MV-4-11 (cell line): ENCODE results near the gene TRERF1.

Experiments
- DNase-seq: peaks from one replicate; lab custom pipeline; 2025; lab: John Stamatoyannopoulos, UW

TRERF1 gene

DNA sequence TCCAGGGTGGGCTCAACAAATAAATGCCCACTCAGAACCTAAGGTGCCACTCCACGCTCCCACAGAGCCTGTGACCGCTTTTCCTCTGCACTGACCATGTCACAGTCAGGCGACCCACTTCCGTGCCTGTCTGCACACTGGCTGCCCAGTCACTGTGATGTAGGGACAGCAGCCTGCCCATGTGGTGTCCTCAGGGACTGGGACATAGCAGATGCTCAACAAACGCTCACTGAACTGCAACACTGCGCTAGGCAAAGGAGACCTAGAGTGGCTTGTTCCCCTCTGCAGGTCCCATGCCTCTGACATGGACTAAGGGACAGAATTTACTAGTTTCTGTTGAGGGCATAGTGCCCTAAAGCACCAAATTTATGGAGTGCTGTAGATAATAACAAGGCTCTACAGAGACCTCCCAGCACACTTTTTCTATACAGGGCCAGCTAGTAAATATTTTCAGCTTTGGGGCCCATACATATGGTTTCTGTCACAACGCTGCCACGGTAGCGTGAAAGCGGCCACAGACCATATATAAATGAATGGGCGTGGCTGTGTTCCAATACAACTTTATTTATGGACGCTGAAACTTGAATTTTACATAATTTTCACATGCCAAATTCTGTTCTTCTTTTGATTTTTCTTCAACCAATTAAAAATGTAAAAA, 176.2 kb downstream of the TRERF1 start:
- DNase-seq = no peak

DNA sequence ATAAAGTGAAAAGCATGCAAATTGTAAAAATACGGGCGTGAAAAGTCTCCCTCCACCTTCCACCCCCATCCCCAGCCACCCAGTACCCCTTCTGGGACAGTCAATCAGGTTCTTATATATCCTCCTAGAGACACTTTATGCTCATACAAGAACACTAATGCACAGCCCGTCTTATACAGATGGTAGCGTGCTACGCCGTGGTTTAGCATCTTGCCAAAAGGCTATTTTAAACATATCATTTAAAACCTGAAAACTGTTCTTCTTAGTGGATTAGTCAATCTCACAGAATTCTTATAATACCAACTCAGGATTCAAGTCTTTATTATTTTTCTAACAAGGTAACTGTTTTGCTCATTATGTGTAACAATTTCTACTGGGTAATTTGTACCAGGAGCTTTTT, 176.8 kb downstream of the TRERF1 start:
- DNase-seq = no peak

DNA sequence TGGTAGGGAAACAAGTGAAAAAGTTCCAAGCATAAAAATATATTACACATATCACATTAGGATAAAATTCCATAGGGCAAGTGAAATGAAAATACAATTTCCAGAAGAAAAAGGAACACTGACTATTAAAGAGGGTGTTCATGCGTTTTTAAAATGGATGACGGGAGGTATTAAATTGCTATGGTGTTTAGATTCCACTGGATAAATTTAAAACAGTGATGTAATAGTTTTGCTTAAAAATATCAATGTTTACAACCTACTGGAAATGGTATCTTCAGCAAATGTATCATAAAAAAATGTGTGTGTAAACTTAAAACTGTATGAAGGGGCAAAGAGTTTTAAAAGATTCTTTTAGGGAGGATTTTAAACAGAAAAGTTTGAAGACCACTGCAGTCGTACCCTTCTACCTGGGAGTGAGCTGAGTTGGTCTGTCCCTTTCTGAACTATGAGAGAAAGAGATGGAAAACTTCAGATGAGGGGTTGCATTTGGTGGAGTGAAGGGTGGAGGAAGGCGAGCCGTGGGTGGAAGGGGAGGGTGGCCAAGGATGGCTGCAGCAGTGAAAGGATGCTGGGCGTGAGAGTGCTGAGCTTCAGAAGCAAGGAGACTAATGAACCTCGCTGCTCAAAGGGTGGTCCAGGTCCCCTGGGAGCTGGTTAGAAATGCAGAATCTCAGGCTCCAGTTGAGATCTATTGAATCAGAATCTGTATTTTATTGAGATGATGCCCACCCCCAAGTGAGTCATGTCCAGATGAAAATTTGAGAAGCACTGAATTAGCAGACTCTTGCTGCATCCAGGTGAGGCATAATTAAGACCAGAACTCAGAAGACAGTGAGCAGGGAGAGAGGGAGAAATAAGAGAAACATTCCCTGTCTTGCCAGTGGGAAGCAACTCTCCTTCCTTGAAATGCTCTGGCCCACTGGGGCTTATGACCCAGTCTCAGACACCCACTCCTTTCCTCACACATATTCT, 179.6 kb downstream of the TRERF1 start:
- DNase-seq = no peak

DNA sequence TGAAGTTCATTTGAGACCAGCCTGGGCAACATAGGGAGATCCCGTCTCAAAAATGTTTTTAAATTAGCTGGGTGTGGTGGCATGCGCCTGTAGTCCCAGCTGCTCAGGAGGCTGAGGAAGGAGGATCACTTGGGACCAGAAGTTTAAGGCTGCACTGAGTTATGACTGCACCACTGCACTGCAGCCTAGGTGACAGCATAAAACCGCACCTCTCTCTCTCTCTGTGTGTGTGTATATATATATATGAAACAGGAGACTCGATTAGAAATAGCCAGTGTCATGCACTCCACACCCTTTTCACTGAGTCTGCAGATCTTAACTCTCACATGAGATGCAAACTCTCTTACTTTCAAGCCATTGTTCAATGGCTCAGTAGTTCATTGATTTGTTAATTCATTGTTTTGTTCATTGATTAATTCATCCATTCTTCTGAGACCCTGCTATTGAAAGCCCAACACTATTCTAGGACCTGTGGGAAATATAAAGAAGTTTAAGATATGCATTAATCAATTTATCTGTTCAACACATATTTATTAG, 181.7 kb downstream of the TRERF1 start:
- no peak for DNase-seq

DNA sequence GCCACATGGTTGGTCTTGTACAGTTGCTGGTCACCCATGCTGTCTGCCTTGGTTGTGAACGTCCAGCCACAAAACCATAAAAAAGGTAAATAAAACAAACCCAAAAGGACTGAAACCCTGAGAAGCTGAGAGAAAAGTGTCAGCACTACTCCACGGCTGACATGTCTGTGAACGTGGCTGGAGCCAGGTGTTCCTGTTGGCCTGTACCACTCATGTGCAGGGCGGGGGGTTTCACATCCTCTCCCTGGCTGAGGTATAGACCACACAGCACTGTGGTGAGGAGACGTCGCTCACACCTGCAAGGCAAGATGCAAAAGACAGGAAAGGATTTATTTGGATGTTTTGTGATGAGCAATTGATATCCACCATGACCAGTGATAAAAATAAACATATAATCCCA, 182.2 kb downstream of the TRERF1 start:
- DNase-seq = no peak

DNA sequence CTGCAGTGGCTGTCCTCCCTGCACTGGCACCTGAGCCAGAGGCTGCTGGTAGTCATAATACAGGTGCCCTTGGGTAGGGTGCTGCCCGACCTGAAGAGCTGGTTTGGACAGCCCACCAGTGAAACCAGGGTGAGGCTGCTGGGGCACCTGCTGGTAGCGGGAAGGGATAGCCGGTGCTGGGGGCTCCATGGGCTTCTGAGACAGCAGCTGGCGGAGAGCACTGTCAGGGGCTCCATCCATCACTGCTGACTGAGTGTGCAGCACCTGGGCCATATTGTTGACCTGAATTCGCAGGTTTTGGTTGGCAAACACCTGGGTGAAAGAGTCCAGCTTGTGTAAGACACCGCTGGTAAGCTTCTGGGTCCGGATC, 182.9 kb downstream of the TRERF1 start:
- DNase-seq = no peak

DNA sequence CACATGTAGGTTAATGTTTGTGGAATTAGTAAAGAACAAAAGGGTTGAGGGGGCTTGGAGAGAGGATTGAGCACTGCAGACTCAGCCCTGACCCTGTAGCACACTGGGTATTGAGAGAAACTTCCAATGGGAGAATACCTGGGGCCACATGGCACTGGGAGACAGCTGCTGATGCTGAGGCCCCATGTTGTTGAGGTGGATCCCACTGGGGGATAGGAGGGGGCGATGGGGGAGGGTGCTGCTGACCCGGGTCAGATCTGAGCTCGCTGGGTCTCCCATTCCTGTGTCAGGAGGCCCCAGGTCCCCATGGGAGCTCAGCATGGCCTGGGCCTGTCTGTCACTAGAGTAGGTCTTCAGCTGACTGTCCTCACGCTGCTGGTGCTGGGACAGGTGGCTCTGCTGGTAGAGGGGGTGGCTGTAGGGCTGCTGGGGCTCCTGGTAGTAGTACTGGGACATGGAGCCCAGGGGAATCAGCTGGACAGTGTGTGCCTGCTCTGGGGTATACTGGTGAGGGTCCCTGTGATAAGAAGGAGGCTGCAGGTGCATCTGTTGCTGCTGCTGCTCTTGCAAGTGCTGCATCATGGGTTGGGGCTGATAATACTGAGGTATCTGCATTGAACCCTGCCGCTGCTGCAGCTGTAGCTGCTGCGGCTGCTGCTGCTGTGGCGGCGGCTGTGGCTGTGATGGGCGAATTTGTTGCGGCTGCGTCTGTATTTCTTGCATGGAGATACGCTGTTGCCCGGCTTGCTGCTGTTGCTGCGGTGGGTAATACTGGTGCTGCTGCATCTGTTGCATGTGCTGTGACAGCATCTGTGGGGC, 183.5 kb downstream of the TRERF1 start:
- no peak for DNase-seq

DNA sequence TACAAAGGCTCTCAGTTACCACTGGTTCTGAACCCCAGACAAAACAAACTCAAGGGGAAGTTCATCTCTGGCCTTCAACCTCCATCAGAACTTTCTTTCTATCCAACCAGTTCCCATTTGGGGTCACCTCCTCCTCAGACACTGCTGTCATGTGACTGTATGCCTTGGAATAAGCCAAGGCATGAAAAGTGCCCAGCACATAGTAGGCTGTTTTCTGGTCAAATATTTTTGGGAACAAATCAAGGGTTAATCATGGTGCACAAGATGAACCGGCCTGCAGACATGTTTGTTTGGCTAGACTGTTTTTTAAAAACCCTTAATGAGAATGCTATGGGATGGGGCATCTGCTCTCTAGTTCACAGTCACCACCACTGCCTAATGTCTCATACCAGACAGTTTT, 185.2 kb downstream of the TRERF1 start:
- DNase-seq = no peak

DNA sequence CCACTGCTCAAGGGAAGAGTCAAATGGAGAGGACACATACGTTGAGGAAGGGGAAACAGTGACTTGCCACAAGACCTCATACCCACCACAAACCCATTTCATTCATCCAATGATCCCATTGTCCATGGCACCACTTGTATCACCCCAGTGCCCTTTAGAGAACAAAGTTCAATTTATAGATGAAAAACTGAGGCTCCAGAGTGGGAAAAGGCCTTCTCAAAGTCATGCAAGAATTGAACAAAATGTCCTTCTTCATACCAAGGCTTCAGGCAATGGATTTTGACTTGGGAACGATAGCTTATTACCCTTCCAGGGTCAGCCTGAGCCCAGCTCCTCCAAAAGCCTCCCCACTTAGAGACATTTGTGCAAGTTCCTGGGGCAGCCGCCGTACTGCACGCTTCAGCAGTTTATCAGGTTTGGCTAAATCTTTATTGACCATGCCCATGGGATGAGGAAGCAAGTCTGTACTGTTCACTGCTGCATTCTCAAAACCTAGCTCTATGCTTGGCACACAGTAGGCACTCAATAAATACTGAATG, 186.8 kb downstream of the TRERF1 start:
- DNase-seq = no peak

DNA sequence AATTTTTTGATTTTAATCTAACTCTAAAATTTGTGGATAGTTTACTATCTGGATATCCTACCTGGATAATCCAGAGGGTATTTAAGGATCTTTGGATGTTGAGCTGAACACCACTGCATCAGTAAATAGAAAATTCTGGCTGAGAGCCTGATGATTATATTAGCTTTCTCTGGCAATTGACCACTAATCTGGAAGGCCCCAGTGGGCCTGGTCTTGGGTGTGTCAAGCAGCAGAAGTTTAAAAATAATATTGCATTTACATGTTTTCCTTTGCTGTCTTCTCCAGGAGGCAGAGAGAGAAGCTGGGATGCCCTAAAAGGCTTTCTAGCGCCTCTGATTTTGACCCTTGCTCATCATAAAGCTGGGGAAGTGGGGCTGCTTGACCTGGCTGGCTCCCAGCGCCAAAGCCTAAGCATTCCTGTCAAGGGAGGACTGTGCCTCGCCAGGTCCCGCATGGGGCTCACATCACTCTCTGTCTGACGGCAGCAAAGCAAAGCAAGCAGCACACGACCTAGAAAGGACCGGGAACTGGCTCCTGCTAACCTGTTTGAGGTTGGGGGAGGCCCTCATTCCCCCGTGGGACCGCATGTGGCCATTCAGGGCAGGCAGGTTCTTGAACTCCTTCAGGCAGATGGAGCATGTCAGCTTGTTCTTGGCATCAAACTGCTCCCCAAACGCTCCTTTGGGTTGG, 187.4 kb downstream of the TRERF1 start:
- DNase-seq = no peak

DNA sequence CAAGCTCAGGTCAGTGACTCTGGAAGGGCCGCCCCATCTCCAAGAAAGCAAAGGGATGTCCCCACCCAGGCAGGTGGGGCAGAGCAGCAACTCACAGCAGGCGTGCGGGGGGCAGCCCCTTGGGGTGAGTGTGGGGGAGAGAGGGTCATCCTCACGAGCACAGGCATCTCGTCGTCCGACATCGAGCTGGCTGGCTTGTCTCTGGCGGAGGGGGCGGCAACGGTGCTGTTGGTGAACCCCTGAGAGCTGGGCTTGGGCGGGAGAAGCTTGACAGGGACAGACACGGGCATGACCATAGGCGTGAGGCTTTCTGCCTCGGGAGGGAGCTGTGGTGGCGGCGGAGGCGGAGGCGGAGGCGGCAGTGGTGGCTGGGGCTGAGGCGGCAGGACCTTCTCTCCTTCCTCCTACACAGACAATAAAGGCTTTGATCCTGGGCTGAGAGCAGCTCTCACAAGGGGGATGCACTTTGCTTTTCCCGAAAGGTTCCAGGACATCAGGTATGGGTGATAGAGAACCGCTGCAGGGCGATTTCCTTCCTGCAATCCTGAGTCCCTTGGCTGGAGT, 188.5 kb downstream of the TRERF1 start:
- DNase-seq = no peak

DNA sequence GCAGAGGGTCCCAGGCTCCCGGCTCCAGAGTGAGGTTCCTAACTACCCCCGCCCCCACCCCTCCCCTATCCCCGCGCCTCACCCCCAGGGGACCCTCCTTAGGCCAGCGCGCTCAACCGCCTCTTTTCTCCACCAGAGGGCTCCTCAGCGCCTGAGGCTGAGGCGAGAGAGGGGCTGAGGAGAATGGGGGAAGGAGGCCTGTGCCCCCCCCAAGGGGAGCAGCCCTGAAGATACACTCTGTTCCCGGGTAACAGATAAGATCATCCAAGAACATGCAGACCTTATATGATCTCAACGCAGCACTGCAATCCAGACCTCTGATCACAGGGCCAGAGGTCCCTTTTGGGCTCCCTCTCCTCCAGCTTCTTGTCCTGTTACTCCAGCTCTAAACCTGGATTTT, 190.8 kb downstream of the TRERF1 start:
- no peak for DNase-seq

DNA sequence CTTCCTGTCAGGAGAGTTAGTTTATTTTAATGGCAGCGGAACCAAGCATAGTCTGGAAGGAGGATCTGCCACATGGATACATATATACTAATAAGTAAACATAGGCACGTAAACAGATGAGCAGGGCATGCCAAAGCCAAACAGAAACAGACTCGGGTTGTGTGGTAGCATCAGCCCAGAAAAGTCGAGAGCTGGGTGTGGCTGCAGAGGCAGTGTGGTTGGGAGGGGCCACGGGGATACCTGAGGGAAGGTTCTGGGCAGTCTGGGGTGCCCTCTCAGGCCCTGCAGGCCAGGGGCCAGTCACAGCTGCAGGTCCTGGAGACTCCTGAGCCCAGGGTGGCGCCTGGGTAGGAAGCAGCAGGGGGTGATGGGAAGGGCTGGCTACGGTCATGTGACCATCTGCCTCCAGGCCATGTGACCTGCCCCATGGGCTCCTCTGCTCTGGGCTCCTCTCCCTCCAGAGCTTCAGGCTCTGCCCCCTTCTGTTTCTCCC, 191.3 kb downstream of the TRERF1 start:
- no peak for DNase-seq

DNA sequence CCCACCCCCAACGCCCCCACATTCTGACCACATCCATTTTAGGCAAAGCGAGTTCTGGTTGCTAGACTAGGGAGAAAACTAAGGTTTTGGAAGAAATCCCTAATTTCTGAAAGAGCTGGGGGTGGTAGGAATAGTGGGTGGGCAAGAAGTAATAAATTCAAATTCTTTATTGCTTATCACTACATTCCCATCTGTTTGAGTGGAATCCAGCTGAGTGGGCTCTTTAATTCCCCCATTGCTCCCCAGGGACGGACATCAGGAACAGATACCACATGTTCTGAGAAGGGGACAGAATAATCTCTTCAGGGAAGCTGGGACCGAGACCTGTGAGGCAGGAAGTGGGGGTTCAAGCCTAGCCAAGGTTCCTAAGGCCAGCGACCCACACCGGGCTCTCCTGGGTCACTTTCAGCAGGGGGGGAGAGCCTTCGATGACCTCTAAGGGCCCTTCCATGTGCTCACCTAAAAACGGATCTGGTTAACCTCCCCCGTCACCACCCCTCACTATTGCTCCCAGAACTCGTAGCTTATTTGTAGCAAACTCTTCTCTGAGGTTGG, 191.8 kb downstream of the TRERF1 start:
- DNase-seq = no peak

DNA sequence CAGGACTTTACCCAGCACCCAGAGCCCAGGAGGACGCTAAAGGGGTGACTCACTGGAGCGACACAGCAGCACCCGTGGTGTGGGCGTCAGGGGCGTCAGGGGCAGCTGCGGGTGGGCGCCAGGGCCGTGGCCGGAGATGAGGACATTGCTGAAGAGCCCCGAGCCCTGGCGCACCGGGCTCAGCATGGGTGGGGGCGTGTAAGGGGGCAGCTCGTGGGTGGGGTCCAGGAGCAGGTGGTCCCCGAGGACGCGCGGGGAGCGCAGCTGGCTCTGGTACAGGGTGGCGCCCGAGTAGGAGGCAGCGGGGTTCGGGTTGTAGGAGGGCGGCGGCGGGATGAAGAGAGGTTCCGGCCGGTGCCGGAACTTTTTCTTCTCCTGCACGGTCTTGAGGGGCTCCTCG, 192.4 kb downstream of the TRERF1 start:
- no peak for DNase-seq

DNA sequence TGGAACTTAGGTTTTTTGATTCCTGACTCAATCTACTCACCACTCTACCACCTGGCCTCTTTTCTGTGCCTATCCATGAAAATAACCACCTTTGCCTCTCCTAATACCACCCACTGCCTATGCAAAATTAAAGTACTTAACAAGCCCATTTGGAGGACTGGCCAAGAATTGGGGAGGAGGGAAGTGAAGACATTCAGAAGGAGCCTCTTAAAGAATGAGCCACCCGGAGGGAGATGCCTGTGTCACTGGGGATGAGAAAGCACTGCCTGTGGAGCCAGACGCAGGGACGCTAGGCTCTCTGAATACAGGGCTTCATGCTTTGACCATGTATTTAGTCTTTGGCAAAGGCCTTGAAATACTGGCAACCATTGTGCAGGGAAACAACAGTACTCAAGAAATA, 194.1 kb downstream of the TRERF1 start:
- no peak for DNase-seq

DNA sequence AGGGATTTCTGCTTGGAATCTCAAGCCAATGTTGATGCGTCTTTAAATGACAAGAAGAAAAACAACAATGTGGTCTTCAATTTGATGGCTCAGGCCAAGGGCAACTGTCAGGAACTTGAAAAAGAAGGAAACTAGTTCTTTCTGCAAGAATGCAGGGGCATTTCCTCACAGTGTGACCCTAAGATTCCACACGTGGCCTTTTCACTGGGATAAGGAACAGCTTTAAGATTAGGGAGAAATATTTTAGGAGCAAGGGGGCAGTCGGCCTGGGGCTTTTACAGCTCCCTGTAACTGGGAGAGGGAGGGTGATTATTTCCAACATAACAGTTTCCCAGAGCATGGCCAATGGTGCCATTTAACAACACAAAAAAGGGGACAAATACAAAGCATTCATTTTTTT, 194.7 kb downstream of the TRERF1 start:
- DNase-seq = no peak

DNA sequence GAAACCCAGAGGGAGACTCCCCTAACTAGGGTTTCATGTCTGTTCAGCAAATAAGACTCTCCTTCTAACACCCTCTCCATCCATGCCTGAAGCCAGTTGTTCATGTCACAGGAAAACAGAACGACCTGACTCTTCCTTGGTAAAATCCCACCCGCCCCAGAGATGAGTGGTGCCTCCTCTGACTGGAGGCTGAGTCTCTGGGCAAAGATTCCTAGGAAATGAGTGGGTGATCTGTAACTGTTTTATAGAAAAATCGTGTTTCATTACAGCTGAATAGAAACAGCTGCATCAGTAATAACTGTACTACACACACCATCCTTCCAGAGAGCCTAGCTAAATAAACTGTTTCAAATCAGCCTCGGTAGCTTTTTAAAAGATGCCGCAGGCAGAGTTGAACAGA, 196.7 kb downstream of the TRERF1 start:
- DNase-seq = no peak

DNA sequence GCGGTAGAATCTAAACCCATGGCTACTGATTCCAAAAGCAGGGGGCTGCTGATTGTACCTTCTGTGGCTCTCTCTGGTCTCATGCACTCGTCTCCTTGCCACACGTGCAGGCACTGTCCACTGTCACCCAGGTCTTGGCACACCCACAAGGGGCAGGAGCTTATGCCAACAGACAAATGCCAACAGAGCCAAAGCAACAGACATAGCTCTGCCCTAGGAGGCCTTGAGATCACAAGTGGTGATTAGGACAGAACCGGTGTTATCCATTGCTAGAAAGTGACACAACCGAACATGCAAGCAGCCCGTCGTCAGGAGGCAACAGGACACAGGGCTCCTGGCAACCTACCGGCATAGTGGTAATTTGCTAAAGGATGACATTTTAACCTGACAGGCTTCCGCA, 197.2 kb downstream of the TRERF1 start:
- DNase-seq = no peak

DNA sequence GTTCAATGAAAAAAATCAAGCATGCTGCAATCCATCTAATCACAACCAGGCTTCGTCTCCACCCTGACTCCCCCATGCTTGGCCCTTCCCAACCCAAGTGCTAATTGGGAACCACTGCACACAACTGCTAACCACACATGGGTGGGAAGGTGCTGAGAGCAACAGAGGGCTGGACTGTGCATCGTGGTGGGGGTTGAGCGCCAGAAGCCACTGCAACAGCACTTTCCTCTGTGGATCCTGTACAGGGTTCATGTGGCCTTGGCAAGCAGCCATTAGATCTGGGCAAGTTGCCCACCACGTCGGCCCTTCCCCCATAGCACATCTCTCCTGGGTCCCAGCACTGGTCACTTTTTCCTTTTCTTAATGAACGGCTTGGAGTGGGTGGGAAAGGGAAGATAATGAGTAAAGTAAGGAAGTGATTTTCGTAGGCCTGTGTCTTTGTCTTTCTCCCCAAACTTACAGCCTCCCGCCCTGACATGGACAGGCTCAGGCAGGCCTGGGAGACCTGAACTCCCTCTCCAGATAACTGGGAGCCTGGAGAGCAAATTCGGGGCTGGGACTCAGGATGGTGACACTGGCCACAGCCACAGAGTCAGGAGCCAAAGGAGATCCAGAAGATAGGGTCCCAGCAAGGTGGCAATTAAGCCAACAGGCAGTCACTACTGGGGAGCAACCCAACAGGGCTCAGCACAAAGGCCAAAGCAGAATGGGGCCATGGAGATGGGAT, 199.7 kb downstream of the TRERF1 start:
- DNase-seq = peak; percentile 14
